ENCODE data around the gene FLNC.

FLNC gene

DNA sequence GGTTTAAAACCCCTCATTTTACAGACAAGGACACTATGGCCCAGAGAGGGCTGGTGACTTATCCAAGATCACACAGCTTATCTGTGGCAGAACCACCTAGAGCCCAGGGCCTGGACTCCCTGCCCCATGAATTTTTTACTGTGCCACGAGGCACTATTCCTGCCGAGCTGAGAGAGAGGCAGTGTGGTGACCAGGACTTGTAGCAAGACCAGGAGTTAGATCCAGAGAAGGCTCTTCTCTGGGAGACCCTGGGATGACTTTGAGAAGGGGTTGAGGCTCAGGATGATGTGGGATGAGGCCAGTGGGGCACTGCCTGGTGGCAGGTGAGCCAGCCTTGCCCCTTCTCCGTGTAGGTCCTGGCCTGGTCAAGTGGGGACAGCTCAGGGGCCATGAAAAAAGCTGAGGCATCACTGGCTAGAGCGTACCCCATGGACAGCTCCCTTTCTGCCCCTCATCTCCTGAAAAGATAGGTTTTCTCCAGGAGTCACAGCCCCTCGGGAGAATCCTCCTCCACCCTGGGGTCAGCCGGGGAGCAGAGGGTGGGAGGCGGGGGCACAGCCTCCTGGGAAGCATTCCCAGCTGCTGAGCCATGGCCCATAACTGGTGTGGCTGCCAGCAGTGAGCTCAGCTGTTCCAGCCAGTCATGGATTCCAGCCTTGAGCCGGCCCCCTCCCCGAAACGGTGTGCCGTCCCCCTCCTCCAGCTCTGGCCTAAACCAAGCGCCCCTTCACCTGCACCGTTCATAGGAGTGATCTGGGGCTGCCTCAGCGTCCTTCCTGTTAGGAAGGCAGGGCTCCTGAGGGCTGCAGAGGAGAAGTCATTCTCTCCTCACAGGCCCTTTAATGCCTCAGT is 5.8 kb downstream of the FLNC start:
- Histone ChIP-seq H3K36me3 (peaks cover 22 to 45% (median 43%) of the 10 kb centered on the region in 3 donors), H3K4me3 (no peak overlapping the region), H3K4me1 (peaks cover 0 to 52% (median 37%) of the 10 kb centered on the region in 4 donors), H3K27me3 (no peaks in the 10 kb centered on the region), H3K9me3 (no peaks in the 10 kb centered on the region), H3K27ac (peak overlapping the region; percentile 68 to 95)
- TF ChIP-seq, protein P1, sequence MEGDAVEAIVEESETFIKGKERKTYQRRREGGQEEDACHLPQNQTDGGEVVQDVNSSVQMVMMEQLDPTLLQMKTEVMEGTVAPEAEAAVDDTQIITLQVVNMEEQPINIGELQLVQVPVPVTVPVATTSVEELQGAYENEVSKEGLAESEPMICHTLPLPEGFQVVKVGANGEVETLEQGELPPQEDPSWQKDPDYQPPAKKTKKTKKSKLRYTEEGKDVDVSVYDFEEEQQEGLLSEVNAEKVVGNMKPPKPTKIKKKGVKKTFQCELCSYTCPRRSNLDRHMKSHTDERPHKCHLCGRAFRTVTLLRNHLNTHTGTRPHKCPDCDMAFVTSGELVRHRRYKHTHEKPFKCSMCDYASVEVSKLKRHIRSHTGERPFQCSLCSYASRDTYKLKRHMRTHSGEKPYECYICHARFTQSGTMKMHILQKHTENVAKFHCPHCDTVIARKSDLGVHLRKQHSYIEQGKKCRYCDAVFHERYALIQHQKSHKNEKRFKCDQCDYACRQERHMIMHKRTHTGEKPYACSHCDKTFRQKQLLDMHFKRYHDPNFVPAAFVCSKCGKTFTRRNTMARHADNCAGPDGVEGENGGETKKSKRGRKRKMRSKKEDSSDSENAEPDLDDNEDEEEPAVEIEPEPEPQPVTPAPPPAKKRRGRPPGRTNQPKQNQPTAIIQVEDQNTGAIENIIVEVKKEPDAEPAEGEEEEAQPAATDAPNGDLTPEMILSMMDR (IDR thresholded peaks at IDR 0.05), result no peak
- DNase-seq, result peak in 1 of 2 donors; percentile 73
- intact Hi-C loops (cut with DNase I; ENCODE audit: low total_unique reads), result no loop called here

DNA sequence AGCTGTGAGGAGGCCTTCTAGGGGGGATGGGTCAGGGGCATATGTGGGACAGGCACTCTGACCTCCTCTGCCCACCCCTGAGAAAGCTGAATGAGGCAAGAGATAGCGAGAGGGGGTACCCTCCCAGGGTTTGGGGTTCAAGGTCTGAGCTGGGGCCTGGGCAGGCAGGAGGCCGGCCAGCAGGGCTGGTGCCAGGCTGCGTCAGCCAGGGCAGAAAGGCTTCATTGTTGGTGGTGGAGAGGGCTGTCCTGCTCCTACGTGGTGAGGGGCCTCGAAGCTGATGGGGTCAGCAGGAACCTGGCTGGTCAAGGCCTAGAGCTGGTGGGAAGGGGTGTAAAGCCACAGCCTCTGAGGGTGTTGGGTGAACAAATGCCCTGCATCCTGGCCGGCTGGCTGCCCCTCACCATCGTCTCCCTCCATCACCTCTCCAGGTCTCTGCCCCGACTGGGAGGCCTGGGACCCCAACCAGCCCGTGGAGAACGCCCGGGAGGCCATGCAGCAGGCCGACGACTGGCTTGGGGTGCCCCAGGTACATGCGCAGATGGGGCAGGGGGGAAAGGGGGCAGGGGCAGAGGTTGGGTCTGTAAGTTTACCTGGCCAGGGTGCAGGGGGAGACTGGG is 6.6 kb downstream of the FLNC start:
- intact Hi-C loops (cut with DNase I; ENCODE audit: low total_unique reads), result no loop called here
- Histone ChIP-seq H3K36me3 (peaks cover 22 to 51% (median 49%) of the 10 kb centered on the region in 3 donors), H3K27me3 (no peaks in the 10 kb centered on the region), H3K9me3 (no peaks in the 10 kb centered on the region), H3K4me3 (no peak overlapping the region), H3K4me1 (peaks cover 0 to 44% (median 30%) of the 10 kb centered on the region in 4 donors), H3K27ac (peak overlapping the region; percentile 68 to 95)
- TF ChIP-seq, protein P1 (IDR thresholded peaks at IDR 0.05), result no peak
- DNase-seq, result no peak

DNA sequence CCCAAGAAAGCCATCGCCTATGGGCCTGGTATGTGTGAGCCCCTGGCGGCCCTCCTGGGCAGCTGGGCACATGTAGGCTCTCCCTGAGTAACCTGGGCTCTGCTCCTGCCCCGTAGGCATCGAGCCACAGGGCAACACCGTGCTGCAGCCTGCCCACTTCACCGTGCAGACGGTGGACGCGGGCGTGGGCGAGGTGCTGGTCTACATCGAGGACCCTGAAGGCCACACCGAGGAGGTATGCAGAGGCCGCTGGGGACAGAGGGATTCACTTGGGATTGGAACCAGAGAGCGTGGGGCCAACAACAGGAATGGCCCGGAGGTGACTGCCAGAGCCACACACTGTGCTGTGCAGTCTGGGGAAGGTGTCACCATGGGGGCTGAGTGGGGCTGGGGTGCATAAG is 7.3 kb downstream of the FLNC start:
- H3K4me3 ChIP-seq, result no peak overlapping the region
- no peaks in the 10 kb centered on the region for H3K9me3 ChIP-seq
- no peak for DNase-seq
- intact Hi-C loops (cut with DNase I; ENCODE audit: low total_unique reads), result no loop called here
- peaks cover 0 to 37% (median 25%) of the 10 kb centered on the region in 4 donors for H3K4me1 ChIP-seq
- peak overlapping the region; percentile 3 to 95 for H3K27ac ChIP-seq
- H3K27me3 ChIP-seq, result no peaks in the 10 kb centered on the region
- peaks cover 22 to 55% (median 53%) of the 10 kb centered on the region in 3 donors for H3K36me3 ChIP-seq
- TF ChIP-seq, protein P1 (IDR thresholded peaks at IDR 0.05), result no peak

DNA sequence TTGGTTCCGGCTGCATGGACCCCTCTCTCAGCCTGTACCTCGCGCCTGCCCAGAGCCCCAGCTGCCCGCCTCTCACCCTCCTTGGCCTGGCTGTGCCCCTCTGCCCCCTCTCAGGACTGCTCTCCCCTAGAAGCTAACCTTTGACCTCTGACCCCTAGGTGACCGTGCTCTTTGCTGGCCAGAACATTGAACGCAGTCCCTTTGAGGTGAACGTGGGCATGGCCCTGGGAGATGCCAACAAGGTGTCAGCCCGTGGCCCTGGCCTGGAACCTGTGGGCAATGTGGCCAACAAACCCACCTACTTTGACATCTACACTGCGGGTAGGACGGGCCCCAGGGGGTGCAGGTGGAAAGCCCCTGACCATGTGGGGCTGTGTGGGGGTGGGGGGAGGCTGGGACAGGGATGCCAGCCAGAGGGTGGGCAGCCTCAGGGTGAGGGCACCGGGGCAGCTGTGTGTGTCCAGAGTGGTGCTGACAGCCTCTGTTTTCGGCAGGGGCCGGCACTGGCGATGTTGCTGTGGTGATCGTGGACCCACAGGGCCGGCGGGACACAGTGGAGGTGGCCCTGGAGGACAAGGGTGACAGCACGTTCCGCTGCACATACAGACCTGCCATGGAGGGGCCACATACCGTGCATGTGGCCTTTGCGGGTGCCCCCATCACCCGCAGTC is 8.0 kb downstream of the FLNC start:
- peak overlapping the region; percentile 3 to 95 for H3K27ac ChIP-seq
- peaks cover 0 to 30% (median 18%) of the 10 kb centered on the region in 4 donors for H3K4me1 ChIP-seq
- H3K27me3 ChIP-seq, result no peaks in the 10 kb centered on the region
- peaks cover 29 to 62% (median 61%) of the 10 kb centered on the region in 3 donors for H3K36me3 ChIP-seq
- TF ChIP-seq, protein P1 (IDR thresholded peaks at IDR 0.05), result no peak
- no peak overlapping the region for H3K4me3 ChIP-seq
- H3K9me3 ChIP-seq, result no peaks in the 10 kb centered on the region
- no peak for DNase-seq
- intact Hi-C loops (cut with DNase I; ENCODE audit: low total_unique reads), result no loop called here

DNA sequence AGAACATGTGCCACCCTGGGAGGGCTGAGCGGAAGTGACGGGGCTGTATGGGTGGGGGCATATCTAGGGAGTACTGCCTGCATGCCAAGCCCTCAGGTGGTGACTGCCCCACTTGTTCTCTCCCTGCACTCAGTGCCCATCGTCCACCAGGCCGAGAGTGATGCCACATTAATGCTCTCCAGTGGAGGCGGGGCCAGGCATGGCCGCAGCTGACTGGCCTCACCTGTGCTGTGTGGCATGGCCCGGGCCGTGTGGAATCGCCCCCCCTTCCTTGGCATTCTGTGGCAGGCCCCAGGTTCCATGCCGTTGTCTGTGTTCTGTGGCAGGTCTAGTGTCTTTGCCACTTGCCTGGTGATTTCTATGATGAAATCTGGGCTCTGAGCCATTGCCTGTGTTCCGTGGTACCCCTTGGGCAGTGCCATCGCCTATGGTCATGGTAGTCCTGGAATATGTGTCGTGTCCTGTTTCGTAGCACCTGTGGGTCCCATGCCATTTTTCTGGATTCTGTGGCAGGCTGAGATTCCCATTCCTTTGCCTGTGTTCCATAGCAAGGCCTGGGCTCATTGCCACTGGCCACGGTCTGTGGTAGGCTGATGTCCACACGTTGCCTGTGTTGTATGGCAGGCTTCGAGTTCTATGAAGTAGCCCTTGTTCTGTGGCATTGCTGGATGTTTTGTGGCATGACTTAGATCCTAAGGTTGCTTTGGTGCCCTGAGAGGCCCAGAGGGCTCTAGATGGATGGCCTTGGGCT is 8.9 kb downstream of the FLNC start:
- H3K4me1 ChIP-seq, result peaks cover 0 to 20% (median 12%) of the 10 kb centered on the region in 4 donors
- DNase-seq, result no peak
- peaks cover 30 to 72% (median 70%) of the 10 kb centered on the region in 3 donors for H3K36me3 ChIP-seq
- no peaks in the 10 kb centered on the region for H3K9me3 ChIP-seq
- H3K27me3 ChIP-seq, result no peaks in the 10 kb centered on the region
- intact Hi-C loops (cut with DNase I; ENCODE audit: low total_unique reads), result no loop called here
- TF ChIP-seq, protein P1 (IDR thresholded peaks at IDR 0.05), result no peak
- no peak overlapping the region for H3K27ac ChIP-seq
- no peak overlapping the region for H3K4me3 ChIP-seq
